Activated T-cell treated with anti-CD3 and anti-CD28 coated beads, Interleukin-2, amount 50 U/mL, for 48 hours (primary cell): ENCODE results near the gene C1GALT1C1L.
A peak's percentile ranks its signal among the peaks of the same experiment; 100 is the strongest.
"Not testable (repeated sequence)": the region's sequence is repeated elsewhere in the genome, so short reads cannot be mapped to it uniquely, and the experiment has no call there.

ENCODE experiments used
- DNase-seq, 2 experiments: peaks; one replicate each; pipeline ENCODE4 v3.0.0-alpha.2; 2020

The C1GALT1C1L gene

DNA sequence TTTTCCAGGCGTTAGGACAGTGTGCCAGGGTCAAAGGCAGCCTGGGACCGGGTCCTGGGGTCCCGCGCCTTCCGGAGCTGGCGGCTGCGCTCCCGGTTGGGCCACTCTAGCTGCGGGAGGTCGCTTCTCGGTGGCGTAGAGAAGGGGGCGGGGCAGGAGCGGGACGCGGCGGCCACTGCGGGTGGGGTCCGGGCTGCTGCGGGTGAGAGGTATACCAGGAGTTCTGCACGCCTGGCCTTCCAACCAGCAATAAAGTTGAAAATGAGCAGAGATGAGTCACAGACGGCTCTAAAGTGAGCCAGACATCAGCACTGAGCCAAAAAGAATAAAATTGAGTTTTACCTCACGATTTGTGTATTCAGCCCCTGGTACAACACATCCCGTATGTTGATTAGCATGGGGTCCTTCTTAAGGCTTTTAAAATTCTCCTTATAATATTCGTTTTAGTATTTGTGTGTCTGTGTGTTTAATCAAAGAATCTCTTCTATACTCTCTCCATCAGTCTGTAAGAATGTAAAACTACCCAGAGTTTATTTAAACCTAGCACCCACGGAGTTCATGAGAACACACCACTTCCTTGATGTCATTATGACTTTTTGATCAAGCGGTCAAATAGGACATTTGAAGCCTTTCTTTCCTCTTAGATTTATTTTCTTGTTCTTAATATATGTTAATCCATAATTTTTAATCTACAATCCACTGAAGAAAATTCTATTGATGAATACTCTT lies at the start of gene C1GALT1C1L:
Gene C1GALT1C1L (minus strand): TSS at position 108 of the 729 bp plus-strand sequence. CDS start 107 bp downstream, at position 1.
- peak; percentile 40 to 52 for DNase-seq

DNA sequence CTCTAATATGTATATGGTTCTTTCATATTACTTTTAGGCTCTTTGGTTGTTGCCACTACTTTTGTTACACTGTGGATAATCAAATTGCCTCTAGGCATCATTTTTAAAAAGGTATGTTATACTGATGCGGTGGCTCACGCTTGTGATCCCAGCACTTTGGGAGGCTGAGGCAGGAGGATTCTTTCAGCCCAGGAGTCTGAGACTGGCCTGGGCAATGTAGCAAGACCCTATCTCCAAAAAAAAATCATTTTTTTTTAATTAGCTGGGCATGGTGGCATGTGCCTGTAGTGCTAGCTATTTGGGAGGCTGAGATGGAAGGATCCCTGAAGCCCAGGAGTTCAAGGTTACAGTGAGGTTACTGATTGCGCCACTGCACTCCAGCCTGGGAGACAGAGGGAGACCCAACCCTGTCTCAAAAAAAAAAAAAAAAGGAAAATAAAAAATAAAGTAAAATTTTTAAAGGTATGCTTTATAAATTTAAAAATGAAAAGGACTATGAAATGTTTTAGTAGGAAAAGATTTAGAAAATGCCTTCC lies 49.5 kb upstream of the C1GALT1C1L start:
- DNase-seq, result no peak

DNA sequence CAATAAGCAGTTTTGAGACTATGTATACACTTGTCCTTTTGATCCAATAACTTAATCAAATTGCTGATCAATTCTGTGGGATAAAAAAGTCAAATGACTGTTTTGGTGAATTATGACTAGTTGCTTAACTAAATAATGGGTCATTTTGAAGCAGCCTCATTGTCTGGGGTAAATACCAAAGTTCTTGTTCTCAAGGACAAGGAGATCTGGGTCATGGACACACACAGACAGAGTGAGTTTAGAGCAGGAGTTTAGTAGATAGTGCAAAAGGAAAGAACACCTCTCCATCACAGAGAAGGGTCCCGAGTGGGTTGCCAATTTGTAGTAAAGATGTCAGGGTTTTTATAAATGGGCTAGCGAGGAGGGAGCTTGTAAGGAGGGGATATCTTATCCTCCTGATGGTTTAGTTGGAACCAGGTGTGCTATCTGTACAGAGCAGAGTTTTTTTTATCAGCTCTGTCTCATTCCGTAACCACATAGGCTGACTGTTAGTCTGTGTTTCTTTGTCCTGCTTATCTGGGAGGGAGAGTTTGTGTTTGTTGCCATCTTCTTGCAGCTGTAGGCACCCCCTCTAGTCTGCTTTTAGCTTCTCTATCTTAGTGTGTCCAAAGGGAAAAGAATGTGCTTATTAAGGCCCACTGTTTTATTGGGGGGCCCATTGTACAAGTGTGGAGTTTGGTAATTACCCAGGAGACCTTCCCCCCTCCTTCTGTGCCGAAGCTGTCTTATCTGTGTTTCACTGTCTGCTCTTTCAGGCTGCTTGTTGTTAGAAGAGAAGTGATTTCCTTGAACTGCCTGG lies 48.7 kb upstream of the C1GALT1C1L start:
- DNase-seq, result no peak

DNA sequence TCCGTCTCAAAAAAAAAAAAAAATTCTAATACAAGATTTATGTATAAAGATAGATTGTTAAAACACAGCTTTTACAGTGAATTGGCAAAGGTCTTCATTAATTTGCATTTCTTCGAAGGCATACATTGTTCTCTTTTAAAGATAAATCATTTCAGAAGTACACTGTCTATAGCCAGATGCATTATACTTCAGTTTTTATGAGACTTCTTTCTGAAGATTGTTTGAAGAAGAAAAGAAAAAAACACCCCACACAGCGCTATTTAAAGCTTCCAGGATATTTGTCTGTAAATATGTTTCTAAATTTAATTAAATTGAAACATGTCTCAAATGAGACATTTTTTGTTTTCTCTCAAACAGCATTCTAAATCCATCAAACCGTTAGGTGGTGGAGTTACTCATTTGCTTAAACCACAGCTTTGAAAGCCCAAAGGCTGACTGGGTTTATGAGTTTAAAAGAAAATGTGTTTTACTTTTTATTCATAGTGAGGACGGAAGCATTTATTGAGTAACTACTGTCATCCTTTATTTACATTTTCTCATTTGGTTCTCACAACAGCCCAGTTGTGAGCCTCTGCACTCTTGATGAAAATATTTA lies 42.4 kb upstream of the C1GALT1C1L start:
- DNase-seq, result no peak

DNA sequence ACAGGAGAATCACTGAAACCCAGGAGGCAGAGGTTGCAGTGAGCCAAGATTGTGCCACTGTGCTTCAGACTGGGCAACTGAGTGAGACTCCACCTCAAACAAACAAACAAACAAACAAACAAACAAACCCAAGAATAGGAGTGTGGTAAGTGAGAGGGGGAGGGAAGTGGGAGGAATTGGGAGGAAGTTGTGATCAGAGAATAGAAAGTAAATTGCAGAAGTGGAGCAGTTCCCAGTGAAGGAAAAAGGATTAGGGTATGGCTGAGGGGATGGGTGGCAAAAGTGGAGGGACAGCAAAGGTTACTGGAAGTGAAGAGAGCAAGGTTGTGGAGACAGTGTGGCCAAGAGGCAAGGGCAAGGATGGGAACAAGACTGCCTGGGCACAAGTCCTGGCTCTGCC lies 41.1 kb upstream of the C1GALT1C1L start:
- no peak for DNase-seq

DNA sequence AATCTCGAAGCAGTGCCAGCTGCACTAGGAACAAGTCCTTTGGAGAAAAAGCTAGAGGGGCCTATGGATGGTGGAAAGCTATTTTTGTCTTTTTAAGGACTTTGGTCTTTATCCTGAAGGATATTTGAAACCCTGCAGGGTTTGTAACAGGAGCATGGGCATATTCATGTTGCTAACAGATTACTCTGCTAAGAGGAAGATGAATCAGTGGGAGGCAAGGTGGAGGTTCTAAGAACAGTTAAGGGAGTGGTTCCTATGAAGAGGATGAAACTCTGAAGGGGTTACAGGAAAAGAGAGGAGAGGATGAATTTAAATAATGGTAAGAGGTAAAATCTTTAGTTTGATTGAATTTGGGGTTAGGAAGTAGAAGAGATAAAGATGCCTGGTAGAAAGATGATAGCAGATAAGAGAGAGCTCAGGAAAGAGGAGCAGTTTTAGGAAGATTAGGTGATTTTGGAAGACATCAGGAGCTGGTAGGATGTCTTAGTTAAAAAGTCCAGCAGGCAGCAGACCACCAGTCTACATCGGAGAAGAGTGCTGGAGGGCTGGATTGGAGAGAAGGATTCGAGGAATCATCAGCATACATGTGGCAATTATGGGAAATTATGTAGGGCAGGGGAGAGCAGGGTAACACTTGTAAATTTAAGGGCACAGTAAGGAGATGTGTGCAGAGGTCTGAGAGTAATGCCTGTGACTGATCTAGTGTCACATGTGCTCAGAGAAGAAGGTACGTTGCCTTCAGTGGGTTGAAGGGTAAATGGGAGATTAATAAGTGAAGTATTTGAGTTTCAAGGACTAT lies 39.3 kb upstream of the C1GALT1C1L start:
- no peak for DNase-seq

DNA sequence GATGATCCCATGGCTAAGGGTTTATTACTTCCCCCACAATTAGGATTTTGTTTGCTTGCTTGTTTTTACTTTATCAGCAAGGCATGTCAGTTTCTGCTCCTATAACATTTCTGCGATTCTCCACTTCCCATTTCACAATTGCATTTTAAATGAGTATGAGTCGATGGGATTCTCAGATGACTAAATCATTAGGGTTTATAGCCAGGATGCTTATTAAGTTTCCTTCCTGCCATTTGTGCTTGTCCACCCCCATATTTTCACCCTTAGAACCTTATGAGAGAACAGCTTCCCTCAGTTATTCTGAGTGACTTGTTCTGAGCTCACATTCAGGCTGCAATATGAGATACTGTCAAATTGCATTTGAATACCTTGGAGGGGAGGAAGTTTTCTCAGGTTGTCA lies 37.9 kb upstream of the C1GALT1C1L start:
- no peak for DNase-seq

DNA sequence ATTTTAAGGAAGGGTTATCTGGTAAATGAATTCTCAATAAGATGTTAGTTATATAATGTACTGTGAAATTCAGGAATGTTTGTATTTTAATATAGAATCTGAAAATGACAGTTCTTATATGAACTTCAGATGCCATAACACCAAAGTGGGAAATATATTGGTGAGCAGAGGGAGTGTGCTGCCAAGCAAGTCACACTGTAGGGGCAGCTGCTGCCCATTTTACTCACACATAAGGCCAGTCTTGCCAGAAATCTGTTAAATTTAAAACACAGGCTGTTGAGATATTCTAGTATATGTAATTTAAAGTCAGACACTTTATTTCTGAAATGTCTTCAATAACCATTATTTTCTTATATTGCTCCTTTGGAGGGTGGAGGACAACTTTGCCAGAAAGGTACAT lies 34.6 kb upstream of the C1GALT1C1L start:
- no peak for DNase-seq

DNA sequence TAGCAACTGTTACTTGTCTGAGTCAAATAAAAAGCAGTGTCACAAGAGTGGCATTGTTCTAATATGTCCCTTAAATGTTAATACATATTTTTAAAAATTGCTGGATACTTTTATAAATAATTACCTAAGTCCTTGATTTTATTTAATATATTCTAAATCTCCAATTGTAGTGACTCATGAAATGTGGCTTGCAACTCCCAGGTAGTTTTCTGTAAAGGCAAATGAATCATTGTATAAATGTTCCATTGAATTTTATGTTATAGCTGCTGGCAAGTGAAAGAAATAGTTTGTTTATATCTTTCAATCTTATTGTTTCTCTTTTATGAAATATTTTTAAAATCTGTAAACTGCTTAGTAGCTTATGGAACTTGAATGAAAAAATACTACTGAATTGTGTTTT lies 32.7 kb upstream of the C1GALT1C1L start:
- DNase-seq, result no peak

DNA sequence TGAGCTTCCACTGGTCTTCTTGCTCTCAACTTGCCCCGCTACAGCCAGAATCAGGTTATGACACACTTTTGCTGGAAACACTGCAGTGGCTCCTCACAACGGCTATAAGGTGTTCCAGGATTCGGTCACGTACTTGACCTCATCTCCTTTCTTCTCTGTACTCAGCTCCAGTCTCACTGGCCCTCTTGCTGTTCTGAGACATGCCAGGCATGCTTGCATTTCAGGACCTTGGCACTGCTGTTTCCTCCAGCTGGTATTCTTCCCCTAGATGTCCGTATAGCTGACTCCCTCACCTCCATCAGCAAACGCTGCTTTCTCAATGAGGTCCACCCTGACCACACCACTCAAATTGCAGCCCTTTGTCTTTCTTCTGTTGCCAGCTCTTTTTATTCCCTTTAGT lies 31.9 kb upstream of the C1GALT1C1L start:
- no peak for DNase-seq

DNA sequence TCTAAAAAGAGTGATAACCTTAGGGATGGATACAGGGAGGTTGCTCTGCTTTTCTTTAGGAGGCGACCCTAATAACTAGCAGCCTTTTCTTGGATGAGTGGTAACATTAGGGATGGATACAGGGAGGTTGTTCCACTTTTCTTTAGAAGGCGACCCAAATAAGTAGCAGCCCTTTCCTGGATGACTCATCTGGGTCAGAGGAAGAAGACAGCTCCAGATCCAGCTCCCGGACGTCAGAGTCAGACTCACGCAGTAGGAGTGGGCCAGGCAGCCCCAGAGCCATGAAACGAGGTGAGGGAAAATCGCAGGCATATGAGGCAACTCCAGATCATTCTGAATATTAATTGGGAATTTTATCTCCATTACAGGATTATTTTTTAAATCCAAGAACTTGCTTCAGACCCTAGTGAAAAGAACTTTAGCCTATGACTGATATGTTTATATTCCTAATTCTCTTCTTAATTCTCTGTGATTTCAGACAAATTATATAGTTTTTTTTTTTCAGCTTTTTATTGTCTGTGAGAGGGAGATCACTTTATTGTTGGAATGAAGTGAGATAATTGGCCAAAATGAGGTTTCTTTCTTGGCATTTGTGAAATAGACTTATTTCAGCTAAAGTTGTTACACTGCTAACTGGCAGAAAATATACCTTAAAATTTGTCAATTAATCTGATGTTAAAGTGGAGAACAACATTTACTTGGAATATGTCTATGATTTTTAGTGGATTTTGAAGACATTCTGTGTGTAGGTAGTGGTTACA lies 31.2 kb upstream of the C1GALT1C1L start:
- no peak for DNase-seq

DNA sequence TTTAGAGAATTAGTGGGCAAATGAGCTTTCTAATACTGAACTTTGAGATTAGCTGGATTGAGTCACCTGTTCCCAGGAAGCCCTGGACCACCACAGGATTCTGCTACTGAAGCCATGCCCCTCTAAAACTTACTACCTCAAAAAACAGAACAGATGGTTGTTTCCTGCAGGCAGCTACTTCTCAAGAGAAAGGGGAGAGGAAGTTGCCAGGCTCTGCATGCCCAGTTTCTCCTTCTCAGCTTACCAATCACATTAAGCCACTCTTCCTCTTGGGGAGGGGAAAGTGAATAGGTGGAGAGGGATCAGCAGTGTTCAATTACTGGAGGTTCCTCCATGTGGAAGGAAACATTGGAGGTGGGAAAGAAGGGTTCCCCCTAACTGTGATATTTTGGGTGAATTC lies 24.9 kb upstream of the C1GALT1C1L start:
- no peak for DNase-seq

DNA sequence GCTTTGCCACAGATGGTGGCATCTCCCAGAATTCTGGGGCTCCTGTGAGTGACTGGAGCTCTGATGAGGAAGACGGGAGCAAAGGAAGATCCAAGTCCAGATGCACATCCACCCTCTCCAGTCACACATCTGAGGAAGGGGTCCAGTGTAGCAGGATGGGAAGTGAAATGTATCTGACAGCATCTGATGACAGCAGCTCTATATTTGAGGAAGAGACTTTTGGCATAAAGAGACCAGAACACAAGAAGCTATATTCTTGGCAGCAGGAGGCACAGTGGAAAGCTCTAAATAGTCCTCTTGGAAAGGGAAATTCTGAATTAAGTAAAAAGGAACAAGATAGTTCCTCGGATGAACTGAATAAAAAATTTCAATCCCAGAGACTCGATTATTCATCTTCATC lies 23.5 kb upstream of the C1GALT1C1L start:
- no peak for DNase-seq

DNA sequence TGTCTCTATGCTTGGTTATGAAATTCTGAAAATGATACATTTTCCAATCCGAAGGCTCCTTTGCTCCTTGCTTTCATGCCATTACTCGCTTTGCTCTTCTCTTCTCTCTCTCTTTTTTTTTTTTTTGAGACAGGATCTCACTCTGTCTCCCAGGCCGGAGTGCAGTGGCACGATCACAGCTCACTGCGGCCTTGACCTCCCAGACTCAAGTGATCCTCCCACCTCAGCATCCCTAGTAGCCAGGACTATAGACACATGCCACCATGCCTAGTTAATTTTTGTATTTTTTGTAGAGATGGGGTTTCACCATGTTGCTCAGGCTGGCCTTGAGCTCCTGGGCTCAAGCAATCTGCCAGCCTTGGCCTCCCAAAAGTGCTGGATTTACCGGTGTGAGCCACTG lies 21.9 kb upstream of the C1GALT1C1L start:
- not testable (repeated sequence) for DNase-seq

DNA sequence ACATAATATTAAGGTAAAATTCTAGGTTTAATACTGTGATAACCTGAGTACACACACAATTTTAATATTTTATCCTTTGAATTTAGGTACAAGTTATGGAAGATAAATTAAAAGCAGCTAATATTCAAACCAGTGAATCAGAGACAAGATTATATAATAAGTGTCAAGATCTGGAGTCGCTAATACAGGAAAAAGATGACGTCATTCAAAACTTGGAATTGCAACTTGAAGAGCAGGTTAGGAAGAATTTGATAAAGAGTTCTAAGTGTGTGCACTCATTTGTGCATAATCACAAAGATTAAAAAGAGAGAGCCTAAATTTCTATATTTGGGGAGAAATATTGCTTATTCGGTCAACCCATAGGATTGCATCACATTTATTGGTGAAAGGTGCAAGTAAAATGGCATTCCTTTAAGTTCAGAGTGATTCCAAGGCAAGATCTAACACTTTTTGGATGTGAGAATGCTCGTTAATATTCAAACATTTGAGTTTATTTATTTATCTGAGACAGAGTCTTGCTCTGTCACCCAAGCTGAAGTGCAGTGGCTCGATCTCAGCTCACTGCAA lies 16.3 kb upstream of the C1GALT1C1L start:
- no peak for DNase-seq

DNA sequence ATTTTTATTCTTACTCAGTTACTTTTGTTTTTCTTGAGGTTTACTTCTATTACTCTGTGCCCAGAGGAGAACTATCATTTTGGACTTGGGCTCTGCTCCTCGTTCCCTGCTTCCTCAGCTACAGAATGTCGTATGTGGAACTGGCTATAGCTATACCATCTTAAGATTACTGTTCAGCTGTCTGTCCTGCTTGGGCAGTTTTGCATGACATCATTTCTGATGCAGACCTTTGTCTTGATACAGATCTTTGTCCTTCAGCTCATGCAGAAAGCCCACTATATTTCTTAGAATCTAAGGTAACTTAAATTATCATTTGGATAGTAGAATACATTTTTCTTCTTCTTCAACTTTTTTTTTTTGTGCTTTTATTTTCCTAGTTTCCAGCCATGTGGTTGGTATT lies 13.8 kb upstream of the C1GALT1C1L start:
- DNase-seq, result no peak

DNA sequence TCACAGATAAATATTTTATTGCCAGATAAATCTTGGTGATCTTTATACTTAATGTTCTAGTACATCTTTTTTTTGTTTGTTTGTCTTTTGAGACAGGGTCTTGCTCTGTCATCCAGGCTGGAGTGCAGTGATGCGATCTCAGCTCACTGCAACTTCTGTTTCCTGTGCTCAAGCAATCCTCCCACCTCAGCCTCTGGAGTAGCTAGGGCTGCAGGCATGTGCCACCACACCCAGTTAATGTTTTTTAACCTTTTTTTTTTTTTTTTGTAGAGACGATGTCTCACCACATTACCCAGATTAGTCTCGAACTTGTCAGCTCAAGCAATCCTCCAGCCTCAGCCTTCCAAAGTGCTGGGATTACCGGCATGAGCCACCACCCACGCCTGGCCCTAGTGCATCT lies 9.1 kb upstream of the C1GALT1C1L start:
- no peak for DNase-seq

DNA sequence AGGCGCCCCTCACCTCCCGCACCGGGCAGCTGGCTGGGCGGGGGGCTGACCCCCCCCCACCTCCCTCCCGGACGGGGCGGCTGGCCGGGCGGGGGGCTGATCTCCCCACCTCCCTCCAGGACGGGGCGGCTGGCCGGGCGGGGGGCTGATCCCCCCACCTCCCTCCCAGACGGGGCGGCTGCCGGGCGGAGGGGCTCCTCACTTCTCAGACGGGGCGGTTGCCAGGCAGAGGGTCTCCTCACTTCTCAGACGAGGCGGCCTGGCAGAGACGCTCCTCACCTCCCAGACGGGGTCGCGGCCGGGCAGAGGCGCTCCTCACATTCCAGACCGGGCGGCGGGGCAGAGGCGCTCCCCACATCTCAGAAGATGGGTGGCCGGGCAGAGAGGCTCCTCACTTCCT lies 1.6 kb upstream of the C1GALT1C1L start:
- DNase-seq, result not testable (repeated sequence)

DNA sequence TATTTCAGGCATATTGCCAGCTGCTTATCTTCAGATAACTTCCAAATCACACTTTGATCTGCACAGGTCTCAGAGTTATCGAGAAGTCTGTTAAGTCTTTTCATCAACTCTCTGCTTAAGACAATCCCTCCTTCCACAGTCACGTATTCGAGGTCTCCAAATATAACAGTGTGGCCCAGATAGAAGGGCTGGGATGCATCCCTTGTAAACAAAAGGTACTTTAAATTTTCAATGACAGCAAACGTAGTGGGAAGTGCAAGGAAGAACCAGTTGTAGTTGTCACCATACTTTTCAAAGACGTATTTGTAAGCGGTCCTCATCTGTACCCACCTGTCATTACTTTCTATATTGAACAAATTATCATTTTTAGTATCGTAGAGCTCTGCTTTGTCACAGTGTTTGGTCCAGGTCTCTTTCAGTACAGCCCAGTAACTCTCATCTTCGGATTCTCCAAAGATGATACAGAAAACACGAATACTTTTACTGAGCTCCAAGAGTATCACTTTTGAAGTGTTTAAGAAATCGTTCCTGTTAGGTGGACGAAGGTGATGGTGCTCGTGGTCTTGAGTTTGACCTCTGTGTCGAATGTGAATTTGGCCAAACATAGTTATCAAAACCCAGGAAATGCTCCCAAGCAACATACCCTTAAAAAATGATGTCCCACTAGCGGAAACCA lies 445 bp downstream of the C1GALT1C1L start:
- DNase-seq, result no peak

DNA sequence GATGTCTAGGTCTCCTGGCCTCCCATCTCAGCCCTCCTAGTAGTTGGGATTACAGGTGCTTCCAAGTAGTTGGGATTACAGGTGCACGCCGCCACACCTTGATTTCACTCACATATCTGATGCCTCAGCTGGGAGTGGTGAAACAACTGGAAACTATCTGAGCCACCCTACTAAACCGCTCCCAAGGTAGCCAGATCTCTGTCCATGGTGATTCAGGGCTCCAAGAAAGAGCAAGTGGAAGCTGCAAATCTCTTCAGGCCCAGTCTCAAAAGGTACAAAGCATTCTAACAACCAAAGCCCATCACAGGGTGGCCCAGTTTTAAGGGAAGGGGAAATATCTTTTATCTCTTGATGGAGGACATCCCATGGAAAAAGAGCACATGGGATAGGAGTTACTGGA lies 19.0 kb downstream of the C1GALT1C1L start:
- DNase-seq, result no peak

DNA sequence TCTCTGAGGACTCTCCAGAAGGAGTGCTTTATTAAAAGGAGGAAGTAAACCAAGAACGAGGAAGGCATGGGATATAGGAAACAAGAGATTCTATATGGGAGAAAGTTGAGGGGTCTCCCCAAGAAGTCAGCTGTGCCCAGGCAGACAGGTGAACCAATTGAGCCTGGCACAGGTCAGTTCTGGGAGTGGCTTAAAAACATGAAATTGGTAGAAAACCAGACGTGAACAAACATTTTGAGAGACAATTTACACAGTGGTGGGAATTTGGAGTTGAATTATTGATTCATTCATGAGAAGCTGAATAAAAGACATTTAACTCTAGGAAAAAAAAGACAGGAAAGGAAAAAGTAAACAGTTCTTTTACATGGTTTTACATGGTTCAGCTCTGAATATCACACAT lies 22.7 kb downstream of the C1GALT1C1L start:
- DNase-seq, result no peak
